GM12874 (cell line): ENCODE results near the gene PLIN4.

Source experiments
- CTCF ChIP-seq: IDR thresholded peaks from 2 replicates; pipeline ENCODE4 v1.5.1; 2011; ENCODE audit warnings: low read depth, mild to moderate bottlenecking, control low read depth, low read length, moderate library complexity; ENCODE audit not compliant: insufficient read depth

The PLIN4 gene

GRCh38 chr19:4516199-4516938 is 1.9 kb downstream of the PLIN4 start:
- TF ChIP-seq CTCF: no peak

GRCh38 chr19:4515732-4516131 is 2.6 kb downstream of the PLIN4 start:
- TF ChIP-seq CTCF: no peak

- TF ChIP-seq CTCF: no peak
These were observed 5.0 kb downstream of the PLIN4 start for GRCh38 chr19:4513248-4513647.

- no peak for TF ChIP-seq CTCF
These were observed 6.2 kb downstream of the PLIN4 start for GRCh38 chr19:4512070-4512469.

GRCh38 chr19:4511300-4512054 is 6.8 kb downstream of the PLIN4 start:
- no peak for TF ChIP-seq CTCF

- no peak for TF ChIP-seq CTCF
These were observed 7.6 kb downstream of the PLIN4 start for GRCh38 chr19:4510435-4511255.

- TF ChIP-seq CTCF: no peak
These were observed 9.6 kb downstream of the PLIN4 start for GRCh38 chr19:4508698-4509097.
